H9 (cell line): Measurements from ENCODE around the gene DPP8. TPM values are rescaled to one million over a fixed set of nuclear protein-coding genes. Genes with fewer than 3 reads are reported as not detected.

ENCODE experiments used
- DNase-seq: peaks from one replicate; pipeline ENCODE4 v3.0.0-alpha.2; 2017
- H2AFZ ChIP-seq: one replicate; pipeline ENCODE4 v1.6.1; 2013; ENCODE audit warnings: mild to moderate bottlenecking, low read length, control low read depth, moderate library complexity
- H2AK5ac ChIP-seq: 2 replicates; pipeline ENCODE4 v1.6.1; 2013; ENCODE audit warnings: low read length, control low read depth, mixed read lengths; ENCODE audit not compliant: insufficient read length
- H2BK120ac ChIP-seq: one replicate; pipeline ENCODE4 v1.6.1; 2013; ENCODE audit warnings: low read depth, mild to moderate bottlenecking, low read length, control low read depth, inconsistent platforms; ENCODE audit not compliant: poor library complexity, severe bottlenecking
- H2BK12ac ChIP-seq: 2 replicates; pipeline ENCODE4 v1.6.1; 2013; ENCODE audit warnings: low read length, control low read depth, mixed read lengths, low read depth; ENCODE audit not compliant: insufficient read length
- H2BK15ac ChIP-seq: 2 replicates; pipeline ENCODE4 v1.6.1; 2013; ENCODE audit warnings: low read depth, low read length, control low read depth
- H2BK20ac ChIP-seq: one replicate; pipeline ENCODE4 v1.6.1; 2013; ENCODE audit warnings: low read depth, mild to moderate bottlenecking, low read length, control low read depth, inconsistent platforms; ENCODE audit not compliant: poor library complexity, severe bottlenecking
- H2BK5ac ChIP-seq: 2 replicates; pipeline ENCODE4 v1.6.1; 2013; ENCODE audit warnings: low read length, control low read depth, mixed read lengths; ENCODE audit not compliant: insufficient read length
- H3K14ac ChIP-seq: 2 replicates; pipeline ENCODE4 v1.6.1; 2013; ENCODE audit warnings: low read length, control low read depth; ENCODE audit not compliant: insufficient read depth
- H3K18ac ChIP-seq: 2 replicates; pipeline ENCODE4 v1.6.1; 2013; ENCODE audit warnings: low read depth, mild to moderate bottlenecking, mixed read lengths, low read length, control low read depth; ENCODE audit not compliant: insufficient read length
- H3K23ac ChIP-seq: 2 replicates; pipeline ENCODE4 v1.6.1; 2013; ENCODE audit warnings: low read length, control low read depth, mixed read lengths, low read depth; ENCODE audit not compliant: insufficient read length
- H3K23me2 ChIP-seq: 2 replicates; pipeline ENCODE4 v1.6.1; 2013; ENCODE audit warnings: low read depth, mild to moderate bottlenecking, mixed read lengths, low read length, control low read depth; ENCODE audit not compliant: insufficient read length, poor library complexity, severe bottlenecking
- H3K27ac ChIP-seq: 2 replicates; pipeline ENCODE4 v1.5.1; 2013; ENCODE audit warnings: low read length, control low read depth, mixed read lengths, low read depth; ENCODE audit not compliant: insufficient read length
- H3K27me3 ChIP-seq: 2 replicates; pipeline ENCODE4 v1.6.1; 2013; ENCODE audit warnings: low read length, control low read depth, inconsistent platforms; ENCODE audit not compliant: insufficient read depth
- H3K4ac ChIP-seq: 2 replicates; pipeline ENCODE4 v1.6.1; 2013; ENCODE audit warnings: low read depth, mild to moderate bottlenecking, control low read depth, inconsistent platforms, low read length, moderate library complexity
- H3K4me1 ChIP-seq: 2 replicates; pipeline ENCODE4 v1.6.1; 2013; ENCODE audit warnings: low read length, control low read depth, inconsistent platforms; ENCODE audit not compliant: insufficient read depth
- H3K4me2 ChIP-seq: 2 replicates; pipeline ENCODE4 v1.6.1; 2013; ENCODE audit warnings: low read length, control low read depth, mixed read lengths; ENCODE audit not compliant: insufficient read length, insufficient read depth
- H3K56ac ChIP-seq: 2 replicates; pipeline ENCODE4 v1.6.1; 2013; ENCODE audit warnings: low read depth, mild to moderate bottlenecking, mixed read lengths, low read length, control low read depth; ENCODE audit not compliant: insufficient read length
- H3K79me1 ChIP-seq: 2 replicates; pipeline ENCODE4 v1.6.1; 2013; ENCODE audit warnings: low read depth, mild to moderate bottlenecking, moderate library complexity, low read length, control low read depth, inconsistent platforms; ENCODE audit not compliant: insufficient read depth, poor library complexity, severe bottlenecking
- H3K79me2 ChIP-seq: 2 replicates; pipeline ENCODE4 v1.6.1; 2013; ENCODE audit warnings: low read length, control low read depth, inconsistent platforms; ENCODE audit not compliant: insufficient read depth
- H3K9ac ChIP-seq: 2 replicates; pipeline ENCODE4 v1.6.1; 2013; ENCODE audit warnings: low read length, control low read depth, mixed read lengths; ENCODE audit not compliant: insufficient read length; ENCODE audit errors: extremely low read depth
- H3K9me3 ChIP-seq: one replicate; pipeline ENCODE4 v1.6.1; 2013; ENCODE audit warnings: low read depth, low read length, inconsistent platforms; ENCODE audit not compliant: control insufficient read depth
- H3T11ph ChIP-seq: one replicate; pipeline ENCODE4 v1.6.1; 2013; ENCODE audit warnings: mild to moderate bottlenecking, low read length, control low read depth, inconsistent platforms
- H4K20me1 ChIP-seq: one replicate; pipeline ENCODE4 v1.6.1; 2013; ENCODE audit not compliant: control insufficient read depth, insufficient read length, insufficient read depth
- H4K5ac ChIP-seq: 2 replicates; pipeline ENCODE4 v1.6.1; 2013; ENCODE audit warnings: low read depth, mild to moderate bottlenecking, mixed read lengths, low read length, control low read depth; ENCODE audit not compliant: insufficient read length
- H4K8ac ChIP-seq: replicated peaks from 2 replicates; pipeline ENCODE4 v1.6.1; 2013; ENCODE audit warnings: low read length, control low read depth, mixed read lengths, low read depth; ENCODE audit not compliant: insufficient read length
- H4K91ac ChIP-seq: 2 replicates; pipeline ENCODE4 v1.6.1; 2013; ENCODE audit warnings: low read depth, mild to moderate bottlenecking, moderate library complexity, mixed read lengths, low read length, control low read depth; ENCODE audit not compliant: insufficient read length
- H3K27ac Mint-ChIP-seq, 3 experiments: 2 replicates in 2 of 3; 3 replicates in 1 of 3; pipeline ENCODE4 v1.8.0; 2020 to 2021; ENCODE audit warnings: mixed read lengths in 3 of 3, mild to moderate bottlenecking in 1 of 3, moderate library complexity in 1 of 3
- H3K27me3 Mint-ChIP-seq: 2 replicates; pipeline ENCODE4 v1.8.0; 2021; ENCODE audit warnings: low read depth, mild to moderate bottlenecking, moderate library complexity, mixed read lengths
- H3K36me3 Mint-ChIP-seq, 3 experiments: 2 replicates in 2 of 3; 3 replicates in 1 of 3; pipeline ENCODE4 v1.8.0; 2020 to 2021; ENCODE audit warnings: low read depth in 3 of 3, mixed read lengths in 3 of 3; ENCODE audit not compliant: insufficient read depth in 1 of 3
- H3K4me1 Mint-ChIP-seq, 2 experiments: 2 replicates each; pipeline ENCODE4 v1.8.0; 2020; ENCODE audit warnings: mixed read lengths in 2 of 2
- H3K4me3 Mint-ChIP-seq, 2 experiments: 2 replicates in 1 of 2; 3 replicates in 1 of 2; pipeline ENCODE4 v1.8.0; 2020 to 2021; ENCODE audit warnings: mild to moderate bottlenecking in 2 of 2, mixed read lengths in 2 of 2, moderate library complexity in 1 of 2
- H3K9me3 Mint-ChIP-seq, 2 experiments: 2 replicates in 1 of 2; 3 replicates in 1 of 2; pipeline ENCODE4 v1.8.0; 2020; ENCODE audit warnings: mild to moderate bottlenecking in 2 of 2, mixed read lengths in 2 of 2, moderate library complexity in 1 of 2
- WGBS: extraction: QIAGEN DNeasy Blood & Tissue Kit; methylation state at CpG from one replicate; pipeline ENCODE4 v1.1.7; 2013; ENCODE audit warnings: missing lambda C conversion rate, low lambda C conversion rate, mixed read lengths; ENCODE audit not compliant: insufficient read length; ENCODE audit errors: extremely low coverage; 5-methylcytosine and 5-hydroxymethylcytosine counted together
- total RNA-seq: library from RNA; stranded (reverse); gene quantifications from 2 replicates; pipeline ENCODE4 v1.2.1, GENCODE V29; 2021
- TF ChIP-seq, protein P1 (sequence below): fragments of 200-600 bp; sonication (generic); conservative IDR thresholded peaks from 3 replicates; pipeline ENCODE4 v1.8.0; 2021; ENCODE audit warnings: antibody characterized with exemption, mild to moderate bottlenecking

The DPP8 gene
- total RNA-seq, 1 experiment from 2014 or later, result 26.6 TPM

DNA sequence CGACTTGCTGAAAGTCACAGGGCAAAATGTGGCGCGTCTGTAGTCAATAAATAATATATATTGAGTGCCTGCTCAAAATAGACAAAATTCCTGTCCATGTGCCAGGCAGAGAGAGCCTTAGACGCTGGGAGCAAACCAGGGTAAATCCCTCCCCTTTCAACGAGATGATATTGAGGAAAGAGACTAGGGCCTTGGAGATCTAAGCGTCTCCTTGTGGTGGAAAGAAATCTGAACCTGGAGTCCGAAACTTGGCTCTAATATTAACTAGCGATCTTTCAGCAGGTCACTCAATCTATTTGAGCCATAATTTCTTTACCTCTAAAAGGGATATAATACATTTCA, 348 bp upstream of the DPP8 start:
- TF ChIP-seq, protein P1, sequence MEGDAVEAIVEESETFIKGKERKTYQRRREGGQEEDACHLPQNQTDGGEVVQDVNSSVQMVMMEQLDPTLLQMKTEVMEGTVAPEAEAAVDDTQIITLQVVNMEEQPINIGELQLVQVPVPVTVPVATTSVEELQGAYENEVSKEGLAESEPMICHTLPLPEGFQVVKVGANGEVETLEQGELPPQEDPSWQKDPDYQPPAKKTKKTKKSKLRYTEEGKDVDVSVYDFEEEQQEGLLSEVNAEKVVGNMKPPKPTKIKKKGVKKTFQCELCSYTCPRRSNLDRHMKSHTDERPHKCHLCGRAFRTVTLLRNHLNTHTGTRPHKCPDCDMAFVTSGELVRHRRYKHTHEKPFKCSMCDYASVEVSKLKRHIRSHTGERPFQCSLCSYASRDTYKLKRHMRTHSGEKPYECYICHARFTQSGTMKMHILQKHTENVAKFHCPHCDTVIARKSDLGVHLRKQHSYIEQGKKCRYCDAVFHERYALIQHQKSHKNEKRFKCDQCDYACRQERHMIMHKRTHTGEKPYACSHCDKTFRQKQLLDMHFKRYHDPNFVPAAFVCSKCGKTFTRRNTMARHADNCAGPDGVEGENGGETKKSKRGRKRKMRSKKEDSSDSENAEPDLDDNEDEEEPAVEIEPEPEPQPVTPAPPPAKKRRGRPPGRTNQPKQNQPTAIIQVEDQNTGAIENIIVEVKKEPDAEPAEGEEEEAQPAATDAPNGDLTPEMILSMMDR, result no peak
- Histone ChIP-seq H3K79me2 (peaks cover 6% of the 10 kb centered on the region; the same call in 1 of the 2 replicates), H3K4me1 (no peaks in the 10 kb centered on the region), H3K79me1 (peaks cover 6% of the 10 kb centered on the region), H3K9ac (peak overlapping the region; percentile 42), H3K9me3 (no peaks in the 10 kb centered on the region), H3K23me2 (peaks cover 8% of the 10 kb centered on the region), H2AK5ac (no peak overlapping the region), H3K4ac (no peak overlapping the region), H3T11ph (no peak overlapping the region), H3K56ac (no peak overlapping the region), H2BK15ac (no peak overlapping the region), H2BK12ac (no peak overlapping the region), H4K20me1 (no peaks in the 10 kb centered on the region), H2BK120ac (no peak overlapping the region), H3K18ac (no peak overlapping the region), H2BK5ac (no peak overlapping the region), H4K5ac (no peak overlapping the region), H4K91ac (no peak overlapping the region), H3K14ac (no peak overlapping the region), H3K27ac (no peak overlapping the region), H3K23ac (no peak overlapping the region), H3K4me2 (peak overlapping the region; percentile 96), H3K27me3 (no peaks in the 10 kb centered on the region), H4K8ac (no peak overlapping the region), H2BK20ac (no peak overlapping the region), H2AFZ (peak overlapping the region; percentile 99)
- Mint-ChIP-seq H3K4me3 (peak overlapping the region; percentile 87 to 89), H3K9me3 (peaks cover 0 to 2% of the 10 kb centered on the region in 2 experiments; a peak in 1 of 5 replicates), H3K36me3 (peaks cover 0 to 6% (median 6%) of the 10 kb centered on the region in 3 experiments; a peak in 5 of 7 replicates), H3K27ac (peak overlapping the region; percentile 39 to 95 (median 93); a peak in 5 of 7 replicates), H3K27me3 (no peaks in the 10 kb centered on the region), H3K4me1 (peaks cover 8 to 11% of the 10 kb centered on the region in 2 experiments)
- no CpG with 5 or more reads among the region's 8 CpGs for WGBS
- no peak for DNase-seq
